GM12878 (cell line): Measurements from ENCODE around the gene HMG20B. TPM values are rescaled to one million over a fixed set of nuclear protein-coding genes. Genes with fewer than 3 reads are reported as not detected.

Source experiments
- ATAC-seq: fragments of 200-7000 bp; cut with Tn5 transposase; 3 replicates; pipeline ENCODE4 v1.9.1; 2020; ENCODE audit warnings: mild to moderate bottlenecking, moderate library complexity
- BruUV-seq: library from RNA; stranded (reverse); fragments of 400-500 nt; replicated peaks from 2 replicates; lab custom pipeline; 2021; lab: Mats Ljungman, UMichigan
- CTCF ChIA-PET: fragments of 300-600 bp; sonication (Branson Sonifier 250); formaldehyde crosslinking; extraction: SDS; loops from one replicate; lab custom pipeline; 2021; ENCODE audit warnings: inconsistent platforms; lab: Yijun Ruan, JAX
- POLR2A ChIA-PET: fragments of 350-600 bp; formaldehyde crosslinking; extraction: SDS; loops from one replicate; lab custom pipeline; 2021; ENCODE audit warnings: inconsistent platforms; lab: Charles Lee
- RAD21 ChIA-PET: fragments of 300-600 bp; sonication (Branson Sonifier 250); formaldehyde crosslinking; loops from one replicate; lab custom pipeline; 2023; ENCODE audit warnings: antibody characterized with exemption; ENCODE audit not compliant: unreplicated experiment; lab: Charles Lee
- SMC1A ChIA-PET: fragments of 300-600 bp; sonication (Branson Sonifier 250); formaldehyde crosslinking; loops from one replicate; lab custom pipeline; 2023; ENCODE audit not compliant: unreplicated experiment, uncharacterized antibody; lab: Charles Lee
- DNase-seq: peaks from one replicate; pipeline ENCODE4 v3.0.0-alpha.2; 2011; ENCODE audit warnings: low read depth, low spot score
- FAIRE-seq: peaks from 3 replicates; lab custom pipeline; 2011; peaks lifted over from hg19 to GRCh38; lab: Jason Lieb, UNC
- H2AFZ ChIP-seq: 2 replicates; pipeline ENCODE4 v1.6.0; 2011; ENCODE audit warnings: low read depth, low read length, control low read depth; ENCODE audit not compliant: control insufficient read depth
- H3K27ac ChIP-seq: 2 replicates; pipeline ENCODE4 v1.5.1; 2011; ENCODE audit warnings: control low read depth; ENCODE audit not compliant: control insufficient read depth, insufficient read depth
- H3K27me3 ChIP-seq, 2 experiments: replicated peaks in 1 of 2; 2 replicates each; pipeline versions ENCODE4 v1.6.0 to v1.6.1; 2011; ENCODE audit warnings: low read length in 1 of 2; ENCODE audit not compliant: control insufficient read depth in 2 of 2, insufficient read depth in 2 of 2
- H3K36me3 ChIP-seq, 2 experiments: 2 replicates each; pipeline ENCODE4 v1.5.1; 2011; ENCODE audit warnings: low read length in 1 of 2; ENCODE audit not compliant: control insufficient read depth in 2 of 2, insufficient read depth in 2 of 2
- H3K4me1 ChIP-seq: 2 replicates; pipeline ENCODE4 v1.6.1; 2011; ENCODE audit warnings: mild to moderate bottlenecking, low read length, moderate library complexity, mixed read lengths; ENCODE audit not compliant: control insufficient read depth, insufficient read depth
- H3K4me2 ChIP-seq: 2 replicates; pipeline ENCODE4 v1.6.0; 2011; ENCODE audit warnings: control low read depth; ENCODE audit not compliant: control insufficient read depth, insufficient read depth
- H3K4me3 ChIP-seq: fragments of 200-600 bp; sonication (generic); 2 replicates; pipeline ENCODE4 v1.5.1; 2016
- H3K79me2 ChIP-seq: 2 replicates; pipeline ENCODE4 v1.6.0; 2011; ENCODE audit warnings: low read length; ENCODE audit not compliant: control insufficient read depth, insufficient read depth
- H3K9ac ChIP-seq: 2 replicates; pipeline ENCODE4 v1.8.0; 2011; ENCODE audit warnings: low read length, control low read depth, mixed read lengths; ENCODE audit not compliant: control insufficient read depth, insufficient read depth
- H3K9me3 ChIP-seq: replicated peaks from 3 replicates; pipeline ENCODE4 v1.5.1; 2011; ENCODE audit warnings: mild to moderate bottlenecking, low read length; ENCODE audit not compliant: control insufficient read depth, insufficient read depth
- H4K20me1 ChIP-seq: 2 replicates; pipeline ENCODE4 v1.6.0; 2011; ENCODE audit not compliant: control insufficient read depth, insufficient read depth
- ATF3 ChIP-seq: IDR thresholded peaks from 2 replicates; pipeline ENCODE4 v1.6.1; 2011; ENCODE audit warnings: low read depth, mild to moderate bottlenecking, low read length, moderate library complexity, borderline replicate concordance; ENCODE audit errors: extremely low read depth
- BHLHE40 ChIP-seq, 2 experiments: fragments of 450-650 bp in 1 of 2; IDR thresholded peaks; 2 replicates each; pipeline ENCODE4 v1.6.1; 2011 to 2017; ENCODE audit warnings: low read depth in 2 of 2, borderline replicate concordance in 1 of 2, improper control_type of control experiment in 1 of 2, low read length in 1 of 2, mild to moderate bottlenecking in 1 of 2
- BRCA1 ChIP-seq: IDR thresholded peaks from 2 replicates; pipeline ENCODE4 v1.6.1; 2011; ENCODE audit warnings: low read depth, low read length, improper control_type of control experiment
- DPF2 ChIP-seq: fragments of 450-650 bp; IDR thresholded peaks from 2 replicates; pipeline ENCODE4 v1.6.1; 2017; ENCODE audit warnings: mild to moderate bottlenecking
- FOS ChIP-seq: IDR thresholded peaks from 3 replicates; pipeline ENCODE4 v1.6.1; 2011; ENCODE audit warnings: borderline replicate concordance; ENCODE audit not compliant: insufficient read length; ENCODE audit errors: extremely low read depth
- FOXK2 ChIP-seq: fragments of 450-650 bp; IDR thresholded peaks from 2 replicates; pipeline ENCODE4 v1.6.1; 2017; ENCODE audit warnings: mild to moderate bottlenecking, moderate library complexity
- GATAD2B ChIP-seq: fragments of 450-650 bp; conservative IDR thresholded peaks from 2 replicates; pipeline ENCODE4 v1.6.1; 2017; ENCODE audit warnings: low read depth, mild to moderate bottlenecking, moderate library complexity
- IRF5 ChIP-seq: fragments of 450-650 bp; IDR thresholded peaks from 2 replicates; pipeline ENCODE4 v1.6.1; 2017; ENCODE audit warnings: borderline replicate concordance
- KLF5 ChIP-seq: fragments of 450-650 bp; IDR thresholded peaks from 2 replicates; pipeline ENCODE4 v1.6.1; 2014; ENCODE audit warnings: mild to moderate bottlenecking; ENCODE audit not compliant: partially characterized antibody
- LARP7 ChIP-seq: fragments of 450-650 bp; IDR thresholded peaks from 2 replicates; pipeline ENCODE4 v1.6.1; 2017; ENCODE audit warnings: mild to moderate bottlenecking
- MEF2A ChIP-seq: IDR thresholded peaks from 2 replicates; pipeline ENCODE4 v1.6.1; 2011; ENCODE audit warnings: low read depth, mild to moderate bottlenecking, low read length, moderate library complexity; ENCODE audit not compliant: insufficient read depth
- MTA2 ChIP-seq: fragments of 450-650 bp; IDR thresholded peaks from 2 replicates; pipeline ENCODE4 v1.6.1; 2016; ENCODE audit warnings: low read depth, mild to moderate bottlenecking, moderate library complexity
- MYB ChIP-seq: fragments of 150-350 bp; IDR thresholded peaks from 2 replicates; pipeline ENCODE4 v1.6.1; 2014; ENCODE audit warnings: mild to moderate bottlenecking, low read depth, low read length, borderline replicate concordance
- NFIC ChIP-seq: IDR thresholded peaks from 2 replicates; pipeline ENCODE4 v1.6.1; 2012; ENCODE audit warnings: low read depth, mild to moderate bottlenecking, inconsistent platforms, low read length, moderate library complexity
- NFYB ChIP-seq: IDR thresholded peaks from 2 replicates; pipeline ENCODE4 v1.6.1; 2011; ENCODE audit warnings: low read depth, mild to moderate bottlenecking, low read length, improper control_type of control experiment, moderate library complexity; ENCODE audit not compliant: insufficient read depth
- YBX1 ChIP-seq: fragments of 450-650 bp; IDR thresholded peaks from 2 replicates; pipeline ENCODE4 v1.6.1; 2016; ENCODE audit warnings: antibody characterized with exemption
- WGBS: methylation state at CpG from one replicate; pipeline ENCODE4 v1.1.6; 2016; ENCODE audit warnings: low lambda C conversion rate; ENCODE audit not compliant: insufficient replicate concordance, insufficient coverage; ENCODE audit errors: missing lambda C conversion rate; 5-methylcytosine and 5-hydroxymethylcytosine counted together
- in situ Hi-C: fragments of 300-500 bp; cut with MboI; formaldehyde crosslinking; loops from 9 replicates; pipeline ENCODE4 v1.14.3; 2018; ENCODE audit warnings: mixed read lengths
- intact Hi-C: fragments of 100-400 bp; cut with micrococcal nuclease; formaldehyde crosslinking; loops from one replicate; pipeline ENCODE4 v1.14.2; 2022; ENCODE audit not compliant: unreplicated experiment
- polyA plus RNA-seq, 11 experiments: library from polyadenylated mRNA; depleted of rRNA in 4 of 11; unstranded in 6 of 11; stranded (reverse) in 5 of 11; fragments of >200 nt; fragmentation: Nextera tagmentation in 4 of 11; fragmentation: Illumina TruSeq in 1 of 11; extraction: Ambion mirVana in 4 of 11; extraction: Trizol in 1 of 11; gene quantifications; 1 replicate in 1 of 11; 2 replicates in 10 of 11; pipeline versions ENCODE4 v1.2.1 to v1.2.3, GENCODE V29; 2011 to 2016; ENCODE audit warnings: inconsistent platforms in 2 of 11, missing spikeins in 2 of 11, low read depth in 1 of 11
- total RNA-seq, 4 experiments: library from RNA; depleted of rRNA in 3 of 4; stranded (reverse); fragments of >200 nt in 3 of 4; fragmentation: Illumina TruSeq in 1 of 4; extraction: Trizol in 1 of 4; gene quantifications; 2 replicates each; pipeline versions ENCODE4 v1.2.1 to v1.2.3, GENCODE V29; 2013 to 2021

HMG20B gene
- total and polyA plus RNA-seq, 10 of the 15 experiments (the other 5 are each of a cell fraction or from before 2014, with no cell fraction given), result 0.37 to 92.7 (median 47.0) TPM

- H3K9me3 ChIP-seq, result no peaks in the 10 kb centered on the region
- ChIA-PET POLR2A (no interaction called here), RAD21 (no interaction called here), SMC1A (no interaction called here), CTCF (interaction anchor here (0.6 to 0.8 kb wide), 2 partner anchors 36 to 37 kb away, joined by 3 read pairs; partner anchors contain the start of gene GIPC3)
- DNase-seq (no peak), ATAC-seq (no peak), FAIRE-seq (no peak)
- H3K9ac ChIP-seq, result no peak overlapping the region
- no peak overlapping the region for H3K4me2 ChIP-seq
- peaks cover 0 to 11% of the 10 kb centered on the region in 2 experiments; a peak in 3 of 4 replicates for H3K36me3 ChIP-seq
- 96% methylated on average over 15 of the region's 15 CpGs for WGBS
- peaks cover 3% of the 10 kb centered on the region; the same call in 1 of the 2 replicates for H3K4me1 ChIP-seq
- no peak overlapping the region for H3K27ac ChIP-seq
- H3K79me2 ChIP-seq, result peaks cover 21% of the 10 kb centered on the region
- in situ Hi-C loops, result no loop called here
- TF ChIP-seq NFYB (no peak), LARP7 (no peak), YBX1 (no peak), MYB (no peak), MTA2 (no peak), GATAD2B (no peak), FOXK2 (no peak)
- no peaks in the 10 kb centered on the region for H4K20me1 ChIP-seq
- H3K4me3 ChIP-seq, result no peak overlapping the region
- no peak overlapping the region for H2AFZ ChIP-seq
- intact Hi-C loops, result no loop called here
- H3K27me3 ChIP-seq, result no peaks in the 10 kb centered on the region
- BruUV-seq, result no TSS peak
These were observed 48.9 kb downstream of the HMG20B start for GRCh38 chr19:3621689-3622088.

- WGBS, result 72% methylated on average over 12 of the region's 12 CpGs
- Histone ChIP-seq H3K9ac (no peak overlapping the region), H4K20me1 (no peaks in the 10 kb centered on the region), H3K36me3 (peaks cover 0 to 11% of the 10 kb centered on the region in 2 experiments; a peak in 3 of 4 replicates), H2AFZ (no peak overlapping the region), H3K27ac (no peak overlapping the region), H3K9me3 (no peaks in the 10 kb centered on the region), H3K4me1 (peaks cover 5% of the 10 kb centered on the region), H3K4me2 (no peak overlapping the region), H3K27me3 (no peaks in the 10 kb centered on the region), H3K4me3 (no peak overlapping the region), H3K79me2 (peaks cover 21% of the 10 kb centered on the region)
- ChIA-PET CTCF (interaction anchor here (1.2 kb wide), 1 partner anchor 30 kb away, joined by 3 read pairs; no protein-coding TSS in a partner anchor), RAD21 (no interaction called here), SMC1A (no interaction called here), POLR2A (no interaction called here)
- intact Hi-C loops, result no loop called here
- in situ Hi-C loops, result no loop called here
- DNase-seq (no peak), FAIRE-seq (no peak), ATAC-seq (no peak)
- no TSS peak for BruUV-seq
- TF ChIP-seq NFIC, result no peak
- no peak for TF ChIP-seq BHLHE40 (IDR thresholded peaks at IDR 0.05; ENCODE audit: borderline replicate concordance in 1 of 2, low read depth in 2 of 2, low read length in 1 of 2)
- TF ChIP-seq DPF2, result no peak
- TF ChIP-seq ATF3, result no peak
- TF ChIP-seq FOS, result no peak
- TF ChIP-seq MEF2A, result no peak
- TF ChIP-seq KLF5, result no peak
- no peak for TF ChIP-seq MTA2
- no peak for TF ChIP-seq BRCA1
- no peak for TF ChIP-seq IRF5
These were observed 49.5 kb downstream of the HMG20B start for GRCh38 chr19:3622224-3622623.
